ENCODE results near the gene POLE.

The POLE gene, protein sequence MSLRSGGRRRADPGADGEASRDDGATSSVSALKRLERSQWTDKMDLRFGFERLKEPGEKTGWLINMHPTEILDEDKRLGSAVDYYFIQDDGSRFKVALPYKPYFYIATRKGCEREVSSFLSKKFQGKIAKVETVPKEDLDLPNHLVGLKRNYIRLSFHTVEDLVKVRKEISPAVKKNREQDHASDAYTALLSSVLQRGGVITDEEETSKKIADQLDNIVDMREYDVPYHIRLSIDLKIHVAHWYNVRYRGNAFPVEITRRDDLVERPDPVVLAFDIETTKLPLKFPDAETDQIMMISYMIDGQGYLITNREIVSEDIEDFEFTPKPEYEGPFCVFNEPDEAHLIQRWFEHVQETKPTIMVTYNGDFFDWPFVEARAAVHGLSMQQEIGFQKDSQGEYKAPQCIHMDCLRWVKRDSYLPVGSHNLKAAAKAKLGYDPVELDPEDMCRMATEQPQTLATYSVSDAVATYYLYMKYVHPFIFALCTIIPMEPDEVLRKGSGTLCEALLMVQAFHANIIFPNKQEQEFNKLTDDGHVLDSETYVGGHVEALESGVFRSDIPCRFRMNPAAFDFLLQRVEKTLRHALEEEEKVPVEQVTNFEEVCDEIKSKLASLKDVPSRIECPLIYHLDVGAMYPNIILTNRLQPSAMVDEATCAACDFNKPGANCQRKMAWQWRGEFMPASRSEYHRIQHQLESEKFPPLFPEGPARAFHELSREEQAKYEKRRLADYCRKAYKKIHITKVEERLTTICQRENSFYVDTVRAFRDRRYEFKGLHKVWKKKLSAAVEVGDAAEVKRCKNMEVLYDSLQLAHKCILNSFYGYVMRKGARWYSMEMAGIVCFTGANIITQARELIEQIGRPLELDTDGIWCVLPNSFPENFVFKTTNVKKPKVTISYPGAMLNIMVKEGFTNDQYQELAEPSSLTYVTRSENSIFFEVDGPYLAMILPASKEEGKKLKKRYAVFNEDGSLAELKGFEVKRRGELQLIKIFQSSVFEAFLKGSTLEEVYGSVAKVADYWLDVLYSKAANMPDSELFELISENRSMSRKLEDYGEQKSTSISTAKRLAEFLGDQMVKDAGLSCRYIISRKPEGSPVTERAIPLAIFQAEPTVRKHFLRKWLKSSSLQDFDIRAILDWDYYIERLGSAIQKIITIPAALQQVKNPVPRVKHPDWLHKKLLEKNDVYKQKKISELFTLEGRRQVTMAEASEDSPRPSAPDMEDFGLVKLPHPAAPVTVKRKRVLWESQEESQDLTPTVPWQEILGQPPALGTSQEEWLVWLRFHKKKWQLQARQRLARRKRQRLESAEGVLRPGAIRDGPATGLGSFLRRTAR (N-terminal part only)

DNA sequence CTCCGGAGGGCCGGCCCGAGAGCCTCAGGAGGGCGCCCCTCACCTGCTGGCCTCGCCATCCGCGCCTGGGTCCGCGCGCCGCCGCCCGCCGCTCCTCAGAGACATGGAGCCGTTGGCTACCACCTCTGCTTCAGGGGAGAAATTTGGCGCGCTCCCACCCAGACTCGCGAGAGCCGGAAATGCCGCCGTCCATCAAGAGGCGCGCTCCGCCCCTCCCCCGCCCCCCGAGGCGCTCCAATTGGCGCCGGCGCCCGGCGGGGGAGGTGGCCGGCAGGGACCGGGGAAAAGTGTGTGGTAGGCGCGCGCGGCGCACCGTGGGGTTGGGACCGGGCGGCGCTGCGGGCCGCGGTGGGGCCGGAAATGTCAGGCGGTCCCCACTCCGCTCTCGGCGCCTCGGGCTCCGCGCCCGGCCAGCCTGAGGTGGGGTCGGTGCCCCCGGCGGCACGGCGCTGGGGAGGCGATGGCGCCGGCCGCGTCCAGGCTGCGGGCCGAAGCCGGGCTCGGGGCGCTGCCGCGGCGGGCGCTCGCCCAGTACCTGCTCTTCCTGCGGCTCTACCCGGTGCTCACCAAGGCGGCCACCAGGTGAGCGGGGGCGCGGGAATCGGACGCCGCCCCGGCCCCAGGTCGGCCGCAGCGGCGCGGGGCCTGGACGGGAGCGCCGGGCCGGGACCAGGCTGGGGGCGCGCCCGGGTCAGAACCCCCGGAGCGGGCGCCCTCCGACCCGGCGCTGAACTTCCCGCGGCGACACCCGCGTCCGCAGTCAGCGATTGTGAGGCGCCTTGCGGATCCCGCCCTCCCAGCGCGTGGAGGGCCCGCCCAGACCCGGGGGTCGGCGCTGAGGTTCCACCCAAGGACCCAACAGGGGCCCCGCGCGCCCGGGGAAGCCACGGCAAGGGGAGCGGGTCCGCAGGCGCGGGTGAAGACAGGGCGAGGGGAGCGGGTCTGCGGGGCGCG lies at the start of gene POLE, which contains the start of gene PXMP2:
Gene POLE, minus strand, starts transcription at position 132 of the 954 bp plus-strand sequence. Its CDS starts 27 bp downstream, at position 105.
Gene PXMP2, plus strand, starts transcription at position 377 of the 954 bp plus-strand sequence. Its CDS starts 84 bp downstream, at position 461.
- DNase-seq: peak; percentile 93 to 95

DNA sequence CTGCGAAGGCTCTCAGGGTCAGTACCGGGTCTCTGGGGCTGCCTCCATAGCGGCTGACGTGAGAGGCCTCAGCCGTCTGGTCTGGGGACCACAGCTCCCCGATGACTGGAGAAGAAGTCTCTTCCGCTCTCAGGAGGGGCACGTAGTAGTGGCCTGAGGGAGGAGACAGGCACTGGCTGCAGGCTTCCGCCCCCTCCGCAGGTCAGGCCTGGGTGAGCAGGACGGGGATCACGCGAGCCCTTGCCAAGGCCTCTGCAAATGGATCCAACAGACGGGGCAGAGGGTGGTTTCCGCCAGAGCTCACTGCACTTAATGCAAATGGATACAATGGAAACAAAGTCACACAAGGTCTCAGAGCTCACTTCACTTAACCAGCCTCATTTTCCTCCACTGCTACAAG lies 49.8 kb upstream of the POLE start:
- DNase-seq: no peak

DNA sequence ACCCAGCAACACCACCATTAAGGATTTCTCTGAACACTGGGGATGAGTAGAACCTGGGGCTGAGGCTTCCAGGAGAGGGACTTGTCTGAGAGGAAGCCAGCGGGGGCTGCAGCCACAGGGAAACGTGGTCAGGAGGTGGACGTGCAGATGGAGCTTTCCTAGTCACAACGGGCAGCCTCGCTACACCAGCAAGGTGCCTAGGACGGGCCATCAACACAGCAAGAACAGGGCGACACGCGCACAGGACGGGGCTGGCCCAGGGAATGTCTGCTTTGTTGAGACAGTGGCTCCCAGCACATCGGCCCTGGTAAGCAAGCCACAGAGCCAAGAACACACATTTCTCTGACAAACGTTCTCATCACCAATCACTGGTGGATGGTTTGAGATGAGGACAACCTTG lies 49.2 kb upstream of the POLE start:
- no peak for DNase-seq

DNA sequence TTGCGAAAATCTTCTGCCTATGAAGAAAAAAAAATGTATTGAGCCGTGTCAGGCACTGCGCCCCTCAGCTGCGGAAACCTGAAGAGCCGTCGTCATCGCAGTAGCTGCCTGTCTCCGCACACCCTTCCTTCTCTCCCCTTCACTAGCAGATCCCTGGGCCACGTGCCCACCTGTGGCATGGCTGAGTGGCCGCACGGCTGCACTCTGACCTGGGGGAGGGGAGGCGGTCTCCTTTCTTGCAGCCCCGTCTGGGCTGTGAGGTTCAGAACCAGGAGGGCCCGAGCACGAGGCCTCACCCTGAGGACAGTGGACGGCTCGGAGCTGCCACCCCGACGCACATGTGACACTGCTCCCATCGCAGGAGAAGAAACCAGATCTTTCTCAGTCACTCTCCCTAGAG lies 48.4 kb upstream of the POLE start:
- no peak for DNase-seq

DNA sequence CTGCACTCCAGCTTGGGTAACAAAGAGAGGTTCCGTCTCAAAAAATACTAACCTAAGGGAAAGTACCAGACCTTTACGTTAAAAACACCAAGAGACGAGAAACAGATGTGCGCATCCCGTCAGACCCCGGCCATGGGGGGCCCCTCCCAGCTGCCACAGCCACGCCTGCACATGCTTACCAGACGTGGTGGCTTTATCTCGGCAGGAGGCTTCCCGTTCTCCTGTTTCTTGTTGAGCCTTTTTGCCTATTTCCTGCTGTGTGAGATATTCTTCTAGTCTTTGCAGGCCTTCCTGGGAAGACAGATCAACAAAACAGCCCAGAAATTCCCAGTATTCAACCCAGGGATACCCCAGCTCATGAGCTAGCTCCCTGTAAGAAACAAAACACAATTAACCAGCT lies 47.1 kb upstream of the POLE start:
- no peak for DNase-seq

DNA sequence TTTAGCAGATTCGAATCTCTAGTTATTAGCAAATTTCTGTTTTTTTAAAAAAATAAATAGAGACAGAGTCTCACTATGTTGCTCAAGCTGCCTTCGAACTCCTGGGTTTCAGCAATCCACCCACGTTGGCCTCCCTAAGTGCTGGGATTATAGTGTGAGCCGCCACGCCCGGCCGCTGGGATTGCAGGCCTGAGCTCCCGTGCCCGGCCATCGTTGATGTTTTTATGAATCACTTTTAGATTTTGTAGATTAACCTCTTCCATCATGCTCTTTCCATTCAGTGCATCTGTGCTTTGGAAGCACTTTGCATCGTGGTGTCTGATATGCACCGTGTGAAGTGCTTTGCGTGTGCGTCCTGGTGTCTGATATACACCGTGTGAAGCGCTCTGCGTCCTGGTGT lies 44.4 kb upstream of the POLE start:
- no peak for DNase-seq

DNA sequence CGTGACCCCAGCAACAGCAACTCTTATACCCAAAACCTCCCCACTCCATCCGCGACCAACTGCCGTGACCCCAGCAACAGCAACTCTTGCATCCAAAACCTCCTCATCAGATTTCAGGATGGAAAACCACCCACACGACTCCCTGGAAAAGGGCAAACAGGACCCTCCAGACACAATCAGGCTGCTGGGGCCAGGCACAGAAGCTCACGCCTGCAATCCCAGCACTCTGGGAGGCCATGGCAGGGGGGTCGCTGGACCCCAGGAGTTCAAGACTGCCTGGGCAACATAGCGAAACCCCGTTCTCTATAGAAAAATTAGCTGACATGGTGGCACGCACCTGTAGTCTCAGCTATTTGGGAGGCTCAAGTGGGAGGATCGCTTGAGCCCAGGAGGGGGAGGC lies 43.2 kb upstream of the POLE start:
- DNase-seq: no peak

DNA sequence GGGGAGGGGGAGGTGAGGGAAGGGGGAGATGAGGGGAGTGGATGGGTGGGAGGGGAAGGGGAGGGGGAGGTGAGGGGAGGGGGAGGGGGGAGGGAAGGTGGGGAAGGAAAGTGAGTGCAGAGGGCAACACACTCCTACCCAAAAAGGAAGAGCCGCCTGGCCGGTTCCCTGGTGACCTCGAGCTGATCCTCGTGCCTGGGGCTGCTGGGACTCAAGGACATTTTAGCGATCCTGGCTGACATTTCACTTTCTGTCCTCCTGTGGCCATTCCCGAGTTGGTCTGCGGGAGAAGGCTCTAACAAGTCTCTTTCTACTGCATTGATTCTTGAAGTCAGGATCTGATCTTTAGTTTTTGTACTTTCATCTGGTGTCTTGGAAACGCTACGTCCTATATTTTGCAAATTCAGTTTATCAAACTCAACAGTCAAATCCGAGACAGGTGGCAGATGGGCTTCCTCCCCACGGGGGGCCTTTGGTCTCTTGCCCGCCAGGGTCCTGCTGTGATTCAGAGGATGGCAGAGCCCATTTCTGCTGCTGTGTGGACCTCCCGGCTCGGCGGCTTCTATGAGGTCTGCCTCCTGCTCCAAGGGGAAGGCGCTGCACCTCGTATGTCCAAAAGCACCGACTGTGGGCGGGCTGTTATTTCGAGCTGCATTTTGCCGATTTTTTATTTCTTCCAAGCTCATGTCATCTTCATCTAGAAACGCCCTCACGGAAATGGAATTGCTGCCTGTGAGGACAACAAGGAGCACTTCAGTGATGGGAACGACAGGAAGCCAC lies 42.6 kb upstream of the POLE start:
- DNase-seq: no peak

DNA sequence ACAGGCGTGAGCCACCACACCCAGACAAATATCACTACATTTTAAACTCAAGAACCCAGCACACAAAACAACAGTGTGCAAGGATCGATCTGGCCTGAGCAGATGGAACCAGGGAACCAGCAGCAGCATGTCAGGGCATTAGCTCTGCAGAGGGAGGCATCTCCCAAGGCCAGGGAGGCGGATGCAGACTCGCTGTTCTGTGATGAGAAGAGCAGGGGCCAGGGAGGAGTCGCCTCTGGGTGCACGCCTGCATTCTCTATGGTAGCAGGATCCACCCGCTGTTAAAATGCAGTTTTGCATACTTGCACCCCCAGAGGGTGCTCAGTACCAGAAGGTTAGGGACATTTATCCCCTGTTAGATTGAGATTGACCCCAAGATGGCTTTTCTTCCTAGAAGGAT lies 41.4 kb upstream of the POLE start:
- DNase-seq: no peak

DNA sequence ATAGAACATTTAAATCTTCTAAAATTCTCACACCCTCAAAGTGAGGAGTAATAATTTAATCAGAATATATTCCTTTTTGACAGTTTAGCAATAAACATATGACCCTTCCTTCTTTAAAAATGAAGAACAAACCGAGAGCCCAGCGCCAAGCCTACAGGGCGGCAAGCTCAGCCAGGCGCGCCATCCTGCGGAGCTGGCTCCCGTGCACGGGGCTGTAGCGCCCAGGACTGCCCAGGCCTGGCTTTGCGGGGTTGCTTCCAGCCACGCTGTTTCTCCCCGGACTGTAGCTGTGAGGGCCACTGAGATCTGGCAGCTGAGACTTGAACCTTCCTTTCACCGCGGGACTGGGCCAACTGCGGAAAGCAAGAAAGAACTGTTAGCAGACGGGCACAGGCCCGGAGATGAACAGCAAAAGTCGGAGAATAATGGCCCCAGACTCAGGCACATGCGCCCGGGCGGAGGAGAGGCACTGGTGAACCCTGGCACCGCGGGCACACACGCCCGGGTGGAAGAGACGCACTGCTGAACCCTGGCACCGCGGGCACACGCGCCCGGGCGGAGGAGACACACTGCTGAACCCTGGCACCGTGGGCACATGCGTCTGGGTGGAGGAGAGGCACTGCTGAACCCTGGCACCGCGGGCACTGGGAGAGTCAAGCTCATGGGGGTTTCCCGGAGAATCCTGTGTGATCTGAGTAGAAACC lies 40.1 kb upstream of the POLE start:
- no peak for DNase-seq

DNA sequence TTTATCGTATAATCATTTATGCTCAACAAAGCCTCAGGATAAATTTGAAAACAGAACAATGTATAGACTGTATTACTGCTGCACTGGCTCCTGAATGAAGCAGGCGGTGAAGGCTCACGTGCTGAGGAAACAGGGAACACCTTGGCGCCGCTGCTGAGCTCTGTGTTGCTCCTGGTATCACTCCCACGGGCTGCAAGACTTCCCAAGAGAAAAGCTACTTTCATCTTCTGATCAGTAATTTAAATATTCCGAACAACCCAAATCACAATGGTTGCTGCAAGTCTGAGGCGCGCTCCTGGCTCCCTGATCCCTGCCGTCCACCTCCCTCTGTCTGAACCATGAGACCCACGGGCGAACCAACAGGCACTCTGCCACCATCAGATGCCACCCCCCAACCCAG lies 39.2 kb upstream of the POLE start:
- no peak for DNase-seq

DNA sequence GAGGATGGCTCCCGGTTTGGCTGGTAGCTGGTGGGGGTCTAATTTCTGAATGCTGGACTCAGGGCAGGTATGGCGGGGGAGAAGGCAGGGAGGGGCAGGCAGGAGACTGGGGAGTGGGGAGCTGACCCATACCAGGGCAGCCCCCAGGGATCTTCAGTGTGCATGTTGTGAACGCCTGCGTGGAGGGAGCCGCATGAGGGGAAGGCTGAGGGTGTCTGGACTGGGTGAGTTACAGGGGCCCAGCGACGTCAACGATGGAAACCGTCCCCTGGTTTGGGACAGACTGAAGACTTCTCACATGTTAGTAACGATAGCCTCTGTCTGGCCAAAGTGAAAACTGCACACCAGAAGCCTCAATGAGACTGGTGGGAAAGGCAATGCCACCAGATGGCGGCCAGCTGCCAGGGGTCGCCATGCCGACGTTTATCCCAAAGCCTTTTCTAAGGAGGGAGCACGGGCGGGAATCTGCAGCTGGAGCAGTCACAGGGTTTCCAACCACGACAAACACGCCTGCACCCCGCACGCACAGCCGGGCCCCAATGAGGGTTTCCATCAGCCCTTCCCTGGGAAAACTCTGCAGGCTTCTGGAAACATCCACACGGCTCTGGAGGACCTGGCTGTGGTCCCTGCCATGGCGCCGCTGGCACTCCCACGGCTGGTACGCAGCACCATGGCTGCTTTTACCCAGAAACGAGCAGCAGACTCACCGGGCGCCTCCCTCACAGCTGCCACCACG lies 37.5 kb upstream of the POLE start:
- no peak for DNase-seq

DNA sequence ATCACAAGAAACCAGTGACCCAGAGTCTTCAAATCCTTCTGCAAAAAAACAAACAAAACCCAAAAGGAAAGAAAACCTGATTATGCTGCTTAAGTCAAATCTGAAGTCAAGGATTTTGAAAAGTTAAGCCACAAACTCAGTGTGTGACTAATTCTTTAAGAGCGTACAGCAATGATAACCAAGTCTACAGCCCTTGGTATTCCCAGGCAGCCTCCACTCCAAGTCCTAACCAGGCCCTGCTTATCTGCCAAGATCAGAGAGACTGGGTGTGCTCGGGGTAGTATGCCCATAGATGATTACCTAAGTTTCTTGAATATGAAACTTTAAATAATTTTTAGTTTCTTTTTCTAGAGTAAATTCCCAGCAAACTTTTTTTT lies 36.6 kb upstream of the POLE start:
- no peak for DNase-seq

DNA sequence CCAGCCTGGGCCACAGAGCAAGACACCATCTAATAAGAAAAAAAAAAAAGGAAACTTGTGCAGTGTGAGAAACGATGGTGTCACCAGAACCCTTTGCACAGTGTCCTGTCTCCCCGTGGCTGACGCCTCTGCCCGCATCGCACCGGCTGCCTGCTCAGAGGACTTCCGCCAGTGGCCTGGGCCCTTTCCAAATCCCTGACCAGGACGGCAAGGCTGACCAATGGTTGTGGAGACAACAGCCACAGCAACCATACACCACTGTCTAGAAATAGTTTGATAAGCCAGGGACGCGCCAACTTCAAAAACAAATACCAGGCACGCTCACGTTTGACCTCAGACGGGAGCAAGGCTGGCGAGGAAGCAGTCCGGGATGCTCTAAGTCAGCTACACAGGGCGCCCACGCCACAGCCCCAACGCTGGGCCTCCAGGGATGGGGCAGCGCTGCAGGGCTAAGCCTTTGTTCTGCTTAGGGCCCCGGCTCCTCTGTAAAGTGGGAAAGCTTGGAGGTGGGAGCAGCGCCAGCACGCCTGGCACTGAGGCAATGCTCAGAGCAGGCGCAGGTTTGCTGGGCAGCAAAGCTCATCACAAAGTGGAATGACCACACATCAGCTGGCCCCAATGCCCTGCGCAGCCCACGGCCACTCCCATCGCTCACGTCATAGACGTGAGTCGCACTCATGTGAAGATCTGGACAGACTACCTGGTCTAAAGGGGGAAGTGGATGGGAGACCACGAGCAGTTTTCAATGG lies 36.0 kb upstream of the POLE start:
- DNase-seq: no peak

DNA sequence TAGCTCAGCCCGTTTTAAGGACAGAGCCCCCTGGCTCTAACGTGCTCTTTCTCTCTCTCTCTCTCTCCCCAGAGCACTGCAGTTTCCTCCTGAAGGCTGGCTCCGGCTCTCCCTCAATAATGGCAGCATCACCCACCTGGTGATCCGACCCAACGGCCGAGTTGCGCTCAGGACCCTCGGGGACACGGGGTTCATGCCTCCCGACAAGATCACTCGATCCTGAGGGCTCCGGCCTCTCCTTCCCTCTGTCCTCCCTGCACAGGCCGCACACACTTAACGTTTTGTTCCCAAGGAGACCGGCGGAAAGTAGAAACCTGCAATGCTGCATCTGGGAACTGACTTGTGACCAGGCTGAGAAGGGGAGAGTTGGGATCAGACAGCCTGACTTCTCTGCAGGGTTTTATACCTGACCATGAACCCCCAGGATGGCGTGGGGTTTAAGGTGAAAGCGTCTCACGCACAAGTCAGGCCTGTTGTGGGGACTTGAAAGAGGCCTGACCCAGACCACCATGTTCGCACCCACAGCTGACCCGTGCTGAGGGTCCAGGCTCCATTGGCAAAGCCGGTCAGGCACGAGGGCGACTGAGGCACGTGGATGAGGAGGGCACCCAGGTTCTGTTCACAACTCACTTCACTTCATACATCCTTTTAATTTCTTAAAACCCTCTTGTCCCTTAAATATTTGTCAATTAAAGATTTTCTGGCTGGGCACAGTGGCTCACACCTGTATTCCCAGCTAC lies 33.6 kb upstream of the POLE start:
- no peak for DNase-seq

DNA sequence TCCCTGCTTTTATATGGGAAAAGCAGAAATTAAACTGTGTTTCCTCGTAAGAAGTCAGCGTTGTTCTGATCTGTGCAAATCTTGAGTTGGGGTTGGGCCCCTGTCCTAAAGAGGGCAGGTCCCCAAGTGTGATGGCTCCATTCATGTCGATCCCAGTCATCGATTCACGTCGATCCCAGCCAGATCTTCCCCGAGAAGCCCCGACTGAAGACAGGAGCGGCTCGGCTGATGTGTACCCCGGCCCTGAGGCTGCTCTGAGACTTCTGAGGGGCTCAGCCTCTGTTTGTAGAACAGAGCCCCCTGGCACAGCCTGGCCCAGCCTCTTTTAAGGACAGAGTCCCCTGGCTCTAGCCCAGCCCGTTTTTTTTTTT lies 32.8 kb upstream of the POLE start:
- DNase-seq: no peak

DNA sequence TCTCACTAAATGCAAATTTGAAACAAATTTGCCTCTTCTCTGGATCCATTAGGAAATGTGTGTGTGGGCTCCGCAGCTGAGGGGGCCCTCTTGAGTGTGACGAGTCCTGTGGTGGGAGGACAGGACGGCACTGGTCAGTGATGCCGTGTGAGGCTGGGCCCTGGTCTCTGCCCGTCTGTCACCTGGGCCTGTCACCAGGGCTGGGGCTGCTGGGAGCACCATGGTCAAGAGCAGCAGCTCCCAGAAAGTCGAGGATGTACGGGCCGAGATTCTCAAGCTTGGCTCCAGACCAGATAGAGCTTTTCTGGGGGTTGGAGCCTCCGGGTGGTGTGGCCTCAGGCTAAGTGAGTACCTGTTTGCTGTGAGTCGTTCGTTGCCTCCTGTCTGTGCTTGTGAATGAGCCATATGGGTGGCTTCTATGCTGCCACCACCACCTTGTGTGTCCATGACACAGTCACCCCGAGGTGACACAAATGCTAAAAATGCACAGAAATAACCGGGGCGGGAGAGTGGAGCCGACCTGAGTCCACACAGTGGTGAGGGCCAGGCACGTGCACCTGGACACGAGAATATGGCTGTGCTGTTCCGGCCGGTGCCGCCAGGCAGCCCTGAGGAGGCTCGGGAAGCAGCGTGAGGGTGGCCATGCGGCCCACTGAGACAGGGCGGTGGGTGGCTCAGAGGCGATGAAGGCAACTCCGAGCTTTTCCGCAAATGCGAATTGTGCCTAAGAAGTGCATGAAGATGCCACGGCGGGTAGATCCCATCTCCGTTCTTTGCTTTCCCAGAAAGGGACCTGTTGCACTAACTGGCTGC lies 32.2 kb upstream of the POLE start:
- DNase-seq: no peak

Data from CD4-positive, alpha-beta T cell treated with Interferon alpha-2 for 1 hour (primary cell).